Measurements from ENCODE around the gene CLEC2A. TPM values are rescaled to one million over a fixed set of nuclear protein-coding genes. Genes with fewer than 3 reads are reported as not detected.

Gene CLEC2A
- total and polyA plus RNA-seq, 9 of the 15 experiments (the other 6 are each of a cell fraction or from before 2014, with no cell fraction given), result not detected

DNA sequence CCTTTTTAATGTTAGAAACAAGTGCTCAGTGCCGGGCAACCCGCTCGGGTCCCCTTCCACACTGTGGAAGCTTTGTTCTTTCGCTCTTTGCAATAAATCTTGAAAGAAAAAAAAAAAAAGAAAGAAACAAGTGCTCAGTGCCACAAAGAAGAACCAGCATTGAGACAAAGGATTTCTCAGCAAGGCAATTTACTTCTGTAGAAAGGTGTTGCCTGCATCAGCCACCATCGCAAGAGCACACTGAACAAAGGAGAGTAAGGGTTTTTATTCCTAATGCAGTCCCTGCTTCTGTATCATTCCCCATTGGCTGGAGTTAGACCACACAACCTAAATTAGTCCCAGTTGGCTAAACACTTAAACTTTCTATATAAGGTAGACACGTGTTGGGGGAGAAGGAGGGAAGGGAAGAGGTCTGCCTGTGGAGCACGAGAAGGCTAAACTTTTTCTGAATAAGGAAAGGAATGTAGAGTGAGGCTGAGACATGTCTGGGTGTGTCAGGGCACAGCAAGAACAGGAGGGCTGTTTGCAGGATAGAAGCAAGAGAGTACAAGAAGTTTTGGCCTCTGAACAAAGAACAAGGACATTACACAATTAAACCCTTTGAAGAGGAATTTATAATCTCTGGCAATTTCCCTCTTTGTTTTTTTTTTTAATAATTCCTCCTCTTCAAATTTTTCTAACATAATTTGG, 29.5 kb downstream of the CLEC2A start (continued):
- TF ChIP-seq, protein P1, sequence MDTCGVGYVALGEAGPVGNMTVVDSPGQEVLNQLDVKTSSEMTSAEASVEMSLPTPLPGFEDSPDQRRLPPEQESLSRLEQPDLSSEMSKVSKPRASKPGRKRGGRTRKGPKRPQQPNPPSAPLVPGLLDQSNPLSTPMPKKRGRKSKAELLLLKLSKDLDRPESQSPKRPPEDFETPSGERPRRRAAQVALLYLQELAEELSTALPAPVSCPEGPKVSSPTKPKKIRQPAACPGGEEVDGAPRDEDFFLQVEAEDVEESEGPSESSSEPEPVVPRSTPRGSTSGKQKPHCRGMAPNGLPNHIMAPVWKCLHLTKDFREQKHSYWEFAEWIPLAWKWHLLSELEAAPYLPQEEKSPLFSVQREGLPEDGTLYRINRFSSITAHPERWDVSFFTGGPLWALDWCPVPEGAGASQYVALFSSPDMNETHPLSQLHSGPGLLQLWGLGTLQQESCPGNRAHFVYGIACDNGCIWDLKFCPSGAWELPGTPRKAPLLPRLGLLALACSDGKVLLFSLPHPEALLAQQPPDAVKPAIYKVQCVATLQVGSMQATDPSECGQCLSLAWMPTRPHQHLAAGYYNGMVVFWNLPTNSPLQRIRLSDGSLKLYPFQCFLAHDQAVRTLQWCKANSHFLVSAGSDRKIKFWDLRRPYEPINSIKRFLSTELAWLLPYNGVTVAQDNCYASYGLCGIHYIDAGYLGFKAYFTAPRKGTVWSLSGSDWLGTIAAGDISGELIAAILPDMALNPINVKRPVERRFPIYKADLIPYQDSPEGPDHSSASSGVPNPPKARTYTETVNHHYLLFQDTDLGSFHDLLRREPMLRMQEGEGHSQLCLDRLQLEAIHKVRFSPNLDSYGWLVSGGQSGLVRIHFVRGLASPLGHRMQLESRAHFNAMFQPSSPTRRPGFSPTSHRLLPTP (IDR thresholded peaks at IDR 0.05; ENCODE audit: borderline replicate concordance, extremely low read depth, insufficient read length), result no peak
- no peak for TF ChIP-seq FOS (IDR thresholded peaks at IDR 0.05; ENCODE audit: extremely low read depth, insufficient read length)
- peak in 1 of 2 experiments; percentile 95; a peak in 2 of 3 replicates for TF ChIP-seq CBX3 (IDR thresholded peaks at IDR 0.05; ENCODE audit: borderline replicate concordance in 1 of 2, low read length in 2 of 2)

GRCh38 chr12:9900930-9901329, 31.2 kb downstream of the CLEC2A start:
- no peaks in the 10 kb centered on the region for H3K27me3 ChIP-seq (ENCODE audit: control insufficient read depth in 2 of 2, insufficient read depth in 2 of 2, low read length in 2 of 2)
- in situ Hi-C loops (cut with MboI), result no loop called here
- 0 out of 2 replicates have a peak, but pooled peaks cover 2% of the 10 kb centered on the region for H3K9me3 ChIP-seq (replicated peaks; ENCODE audit: control insufficient read depth, insufficient read depth, low read depth, low read length)
- H3K27ac ChIP-seq (ENCODE audit: extremely low read depth, low read depth, low read length), result no peak overlapping the region
- no peak overlapping the region for H2AFZ ChIP-seq (ENCODE audit: low read depth, low read length)
- intact Hi-C loops (cut with micrococcal nuclease), result no loop called here
- FAIRE-seq (no peak), ATAC-seq (no peak), DNase-seq (ENCODE audit: extremely low read depth in 1 of 4, low spot score in 3 of 4) (no peak)
- no peaks in the 10 kb centered on the region; a peak in 2 of 5 replicates for H3K4me1 ChIP-seq (replicated peaks in 1 of 2; ENCODE audit: control insufficient read depth in 2 of 2, insufficient read depth in 2 of 2, low read length in 2 of 2)
- no peak overlapping the region for H3K9ac ChIP-seq (ENCODE audit: insufficient read depth in 1 of 2, low read depth in 2 of 2, low read length in 2 of 2)
- H3K4me3 ChIP-seq, result no peak overlapping the region
- no peak overlapping the region for H3K4me2 ChIP-seq (ENCODE audit: insufficient read depth, low read length)
- peak; percentile 30; the same call in 1 of the 2 replicates for TF ChIP-seq ZNF316 (IDR thresholded peaks at IDR 0.05)
- no peak for TF ChIP-seq FUS (optimal IDR thresholded peaks at IDR 0.05; ENCODE audit: low read depth, low read length)
- CTCF ChIA-PET (ENCODE audit: low intra/inter-chr PET ratio), result no interaction called here
- no peaks in the 10 kb centered on the region for H3K79me2 ChIP-seq (ENCODE audit: control insufficient read depth, insufficient read depth, low read length)
- H3K36me3 ChIP-seq (ENCODE audit: control insufficient read depth, insufficient read depth, low read length), result no peaks in the 10 kb centered on the region
- BruUV-seq (replicated peaks), result no TSS peak
- no peaks in the 10 kb centered on the region for H4K20me1 ChIP-seq (replicated peaks; ENCODE audit: control insufficient read depth, insufficient read depth, low read length)
- POLR2A ChIA-PET, result no interaction called here
- H3K9me1 ChIP-seq (ENCODE audit: control insufficient read depth, insufficient read depth, low read length), result no peaks in the 10 kb centered on the region
- WGBS (ENCODE audit: insufficient coverage, low coverage, missing lambda C conversion rate), result 30% methylated on average over 2 of the region's 2 CpGs
